ENCODE measurements around the gene MATK.

GRCh38 chr19:3818466-3818865 is 32.3 kb upstream of the MATK start:
- TF ChIP-seq CTCF (IDR thresholded peaks at IDR 0.05) (no peak), EZH2 (IDR thresholded peaks at IDR 0.05; ENCODE audit: borderline replicate concordance, insufficient read depth, low read depth, low read length, poor library complexity, severe bottlenecking) (no peak)

Measured in B cell (primary cell).